SK-N-SH (cell line): ENCODE data around the gene CASP1. TPM values are rescaled to one million over a fixed set of nuclear protein-coding genes. Genes with fewer than 3 reads are reported as not detected.

Source experiments
- CTCF ChIA-PET: fragments of 300-600, 350-600 bp; formaldehyde crosslinking; extraction: SDS; loops from one replicate; lab custom pipeline; 2021; lab: Yijun Ruan, JAX
- POLR2A ChIA-PET: fragments of 350-600 bp; sonication (Branson Sonifier 250); formaldehyde crosslinking; extraction: SDS; loops from one replicate; lab custom pipeline; 2020; ENCODE audit warnings: antibody characterized with exemption, inconsistent platforms; lab: Yijun Ruan, JAX
- DNase-seq: peaks from one replicate; pipeline ENCODE4 v3.0.0; 2012
- H2AFZ ChIP-seq: fragments of 200-600 bp; sonication (generic); 2 replicates; pipeline ENCODE4 v1.8.1; 2016; ENCODE audit warnings: antibody characterized with exemption, mild to moderate bottlenecking, low read depth
- H3F3A ChIP-seq: fragments of 200-600 bp; sonication (generic); replicated peaks from 2 replicates; pipeline ENCODE3; 2016; ENCODE audit warnings: antibody characterized with exemption, mild to moderate bottlenecking; ENCODE audit not compliant: insufficient read depth
- H3K27ac ChIP-seq, 2 experiments: fragments of 200-500 bp in 1 of 2; fragments of 200-600 bp in 1 of 2; sonication (Bioruptor generic) in 1 of 2; sonication (generic), shearing (Covaris generic) in 1 of 2; 2 replicates each; pipeline versions ENCODE4 v1.5.1 to v1.6.1; 2014 to 2016; ENCODE audit warnings: low read depth in 2 of 2, inconsistent platforms in 1 of 2, low read length in 1 of 2, mild to moderate bottlenecking in 1 of 2, mixed read lengths in 1 of 2
- H3K27me3 ChIP-seq: fragments of 200-600 bp; sonication (generic), shearing (Covaris generic); 2 replicates; pipeline ENCODE4 v1.6.1; 2016; ENCODE audit warnings: mixed run types; ENCODE audit not compliant: insufficient read depth
- H3K36me3 ChIP-seq, 2 experiments: fragments of 200-500 bp in 1 of 2; fragments of 200-600 bp in 1 of 2; sonication (Bioruptor generic) in 1 of 2; sonication (generic) in 1 of 2; replicated peaks in 1 of 2; 2 replicates each; pipeline versions ENCODE3 to v1.5.1; 2014 to 2016; ENCODE audit warnings: low read length in 1 of 2, mild to moderate bottlenecking in 1 of 2; ENCODE audit not compliant: insufficient read depth in 2 of 2, control insufficient read depth in 1 of 2
- H3K4me1 ChIP-seq, 2 experiments: fragments of 200-500 bp in 1 of 2; fragments of 200-600 bp in 1 of 2; sonication (Bioruptor generic) in 1 of 2; sonication (generic), shearing (Covaris generic) in 1 of 2; 2 replicates each; pipeline versions ENCODE4 v1.5.1 to v1.6.1; 2014 to 2016; ENCODE audit warnings: low read depth in 1 of 2, low read length in 1 of 2, mixed run types in 1 of 2; ENCODE audit not compliant: insufficient read depth in 2 of 2, control insufficient read depth in 1 of 2
- H3K4me2 ChIP-seq: fragments of 200-600 bp; sonication (generic), shearing (Covaris generic); 2 replicates; pipeline ENCODE4 v1.6.1; 2017; ENCODE audit warnings: mixed run types
- H3K4me3 ChIP-seq, 2 experiments: fragments of 200-500 bp in 1 of 2; fragments of 200-600 bp in 1 of 2; sonication (Bioruptor generic) in 1 of 2; sonication (generic), shearing (Covaris generic) in 1 of 2; 2 replicates each; pipeline versions ENCODE4 v1.5.1 to v1.8.1; 2014 to 2016; ENCODE audit warnings: low read depth in 2 of 2, inconsistent platforms in 1 of 2, low read length in 1 of 2, mild to moderate bottlenecking in 1 of 2, mixed read lengths in 1 of 2, moderate library complexity in 1 of 2
- H3K79me2 ChIP-seq: fragments of 200-600 bp; sonication (generic); 2 replicates; pipeline ENCODE4 v1.8.1; 2017; ENCODE audit warnings: mild to moderate bottlenecking; ENCODE audit not compliant: insufficient read depth
- H3K9ac ChIP-seq: fragments of 200-600 bp; sonication (generic); 2 replicates; pipeline ENCODE4 v1.6.1; 2017; ENCODE audit warnings: mixed run types
- H3K9me2 ChIP-seq: fragments of 200-600 bp; sonication (generic); 2 replicates; pipeline ENCODE4 v1.6.1; 2017; ENCODE audit warnings: mixed run types
- H3K9me3 ChIP-seq: fragments of 200-600 bp; sonication (generic); 2 replicates; pipeline ENCODE4 v1.6.1; 2017; ENCODE audit warnings: mixed run types, mild to moderate bottlenecking, moderate library complexity
- H4K20me1 ChIP-seq: fragments of 200-600 bp; sonication (generic); 2 replicates; pipeline ENCODE4 v1.6.1; 2017; ENCODE audit warnings: mild to moderate bottlenecking, mixed run types; ENCODE audit not compliant: insufficient read depth
- CTCF ChIP-seq: fragments of 200-600 bp; sonication (generic); IDR thresholded peaks from 2 replicates; pipeline ENCODE4 v1.6.1; 2017; ENCODE audit warnings: antibody characterized with exemption, mild to moderate bottlenecking, moderate library complexity
- EZH2phosphoT487 ChIP-seq: fragments of 200-600 bp; sonication (generic); IDR thresholded peaks from 2 replicates; pipeline ENCODE4 v1.6.1; 2017; ENCODE audit warnings: low read depth, mixed run types, mild to moderate bottlenecking, antibody characterized with exemption, moderate library complexity, borderline replicate concordance
- GATA2 ChIP-seq: sonication (generic); formaldehyde crosslinking; IDR thresholded peaks from 2 replicates; pipeline ENCODE4 v1.5.0; 2020; ENCODE audit warnings: mild to moderate bottlenecking, missing genetic modification reagents
- JUND ChIP-seq: IDR thresholded peaks from 2 replicates; pipeline ENCODE4 v1.4.0; 2012
- MEF2A ChIP-seq: IDR thresholded peaks from 2 replicates; pipeline ENCODE4 v1.4.0; 2012; ENCODE audit warnings: low read depth, borderline replicate concordance
- RAD21 ChIP-seq: IDR thresholded peaks from 2 replicates; pipeline ENCODE4 v1.6.1; 2012; ENCODE audit warnings: mild to moderate bottlenecking, low read length
- RFX5 ChIP-seq: IDR thresholded peaks from 2 replicates; pipeline ENCODE4 v1.6.1; 2012; ENCODE audit warnings: mild to moderate bottlenecking, improper control_type of control experiment, low read length
- SMC3 ChIP-seq: IDR thresholded peaks from 2 replicates; pipeline ENCODE4 v1.6.1; 2012; ENCODE audit warnings: low read depth, low read length, improper control_type of control experiment
- TCF12 ChIP-seq: IDR thresholded peaks from 2 replicates; pipeline ENCODE4 v1.4.0; 2012
- WGBS: methylation state at CpG from one replicate; pipeline ENCODE4 v1.1.6; 2017; ENCODE audit warnings: low lambda C conversion rate; 5-methylcytosine and 5-hydroxymethylcytosine counted together
- polyA plus RNA-seq, 3 experiments: library from polyadenylated mRNA; depleted of rRNA; stranded (reverse); fragments of >200 nt; gene quantifications; 2 replicates each; pipeline ENCODE4 v1.2.3, GENCODE V29; 2012
- TF ChIP-seq, protein P1 (sequence below): IDR thresholded peaks from 2 replicates; pipeline ENCODE4 v1.4.0; 2012; ENCODE audit warnings: low read depth, borderline replicate concordance
- TF ChIP-seq, protein P2 (sequence below): fragments of 150-350 bp; IDR thresholded peaks from 2 replicates; pipeline ENCODE4 v1.6.1; 2016; ENCODE audit warnings: mild to moderate bottlenecking, low read depth, low read length

The CASP1 gene
- polyA plus RNA-seq, 1 of the 3 experiments (the other 2 are of a cell fraction) = not detected

GRCh38 chr11:105000797-105001196 is 34.1 kb downstream of the CASP1 start:
- DNase-seq = no peak
- CTCF ChIA-PET = no interaction called here
- peak; percentile 54 for TF ChIP-seq CTCF
- peak; percentile 11; the same call in 1 of the 2 replicates for TF ChIP-seq RAD21
- TF ChIP-seq TCF12 = no peak
- TF ChIP-seq EZH2phosphoT487 = no peak
- TF ChIP-seq GATA2 (CRISPR knock-in tag) = no peak
- TF ChIP-seq, all 33 proteins: peak for 2
- H4K20me1 ChIP-seq = no peaks in the 10 kb centered on the region
- H3F3A ChIP-seq = no peaks in the 10 kb centered on the region
- H2AFZ ChIP-seq = no peak overlapping the region
- no peak overlapping the region for H3K4me3 ChIP-seq
- H3K27ac ChIP-seq = no peak overlapping the region
- no peaks in the 10 kb centered on the region for H3K79me2 ChIP-seq
- no peaks in the 10 kb centered on the region for H3K9me3 ChIP-seq
- 88% methylated on average over 7 of the region's 7 CpGs for WGBS
- H3K9ac ChIP-seq = no peak overlapping the region
- H3K4me2 ChIP-seq = no peak overlapping the region
- no peaks in the 10 kb centered on the region for H3K9me2 ChIP-seq
- POLR2A ChIA-PET = no interaction called here
- H3K36me3 ChIP-seq = no peaks in the 10 kb centered on the region
- H3K27me3 ChIP-seq = no peaks in the 10 kb centered on the region
- H3K4me1 ChIP-seq = peaks cover 0 to 5% of the 10 kb centered on the region in 2 experiments; a peak in 2 of 4 replicates

- H3F3A ChIP-seq = no peaks in the 10 kb centered on the region
- peaks cover 0 to 2% of the 10 kb centered on the region in 2 experiments; a peak in 1 of 4 replicates for H3K4me1 ChIP-seq
- no peak overlapping the region for H3K27ac ChIP-seq
- H3K4me2 ChIP-seq = no peak overlapping the region
- H2AFZ ChIP-seq = no peak overlapping the region
- H3K9me2 ChIP-seq = no peaks in the 10 kb centered on the region
- POLR2A ChIA-PET = no interaction called here
- CTCF ChIA-PET = no interaction called here
- H3K9ac ChIP-seq = no peak overlapping the region
- TF ChIP-seq JUND (no peak), CTCF (peak; percentile 12; the same call in 1 of the 2 replicates)
- TF ChIP-seq, all 33 proteins: peak for 1
- WGBS = 86% methylated on average over 5 of the region's 5 CpGs
- no peaks in the 10 kb centered on the region for H3K9me3 ChIP-seq
- no peak for DNase-seq
- no peaks in the 10 kb centered on the region for H3K79me2 ChIP-seq
- H3K4me3 ChIP-seq = no peak overlapping the region; a peak in 1 of 4 replicates
- no peaks in the 10 kb centered on the region for H3K27me3 ChIP-seq
- H3K36me3 ChIP-seq = no peaks in the 10 kb centered on the region
- H4K20me1 ChIP-seq = no peaks in the 10 kb centered on the region
Observed at GRCh38 chr11:105000167-105000566, 34.8 kb downstream of the CASP1 start.

- H3K4me1 ChIP-seq = peaks cover 0 to 1% of the 10 kb centered on the region in 2 experiments; a peak in 1 of 4 replicates
- H2AFZ ChIP-seq = no peak overlapping the region
- no peaks in the 10 kb centered on the region for H3K9me3 ChIP-seq
- no peaks in the 10 kb centered on the region for H3K27me3 ChIP-seq
- no peak overlapping the region for H3K4me2 ChIP-seq
- H3K79me2 ChIP-seq = no peaks in the 10 kb centered on the region
- no peak for DNase-seq
- H3K4me3 ChIP-seq = no peak overlapping the region
- ChIA-PET POLR2A (no interaction called here), CTCF (no interaction called here)
- no peak overlapping the region for H3K9ac ChIP-seq
- no peaks in the 10 kb centered on the region for H3K36me3 ChIP-seq
- H4K20me1 ChIP-seq = no peaks in the 10 kb centered on the region
- WGBS = 44% methylated on average over 1 of the region's 1 CpG
- no peaks in the 10 kb centered on the region for H3K9me2 ChIP-seq
- no peak overlapping the region for H3K27ac ChIP-seq
- no peaks in the 10 kb centered on the region for H3F3A ChIP-seq
- TF ChIP-seq, protein P1, sequence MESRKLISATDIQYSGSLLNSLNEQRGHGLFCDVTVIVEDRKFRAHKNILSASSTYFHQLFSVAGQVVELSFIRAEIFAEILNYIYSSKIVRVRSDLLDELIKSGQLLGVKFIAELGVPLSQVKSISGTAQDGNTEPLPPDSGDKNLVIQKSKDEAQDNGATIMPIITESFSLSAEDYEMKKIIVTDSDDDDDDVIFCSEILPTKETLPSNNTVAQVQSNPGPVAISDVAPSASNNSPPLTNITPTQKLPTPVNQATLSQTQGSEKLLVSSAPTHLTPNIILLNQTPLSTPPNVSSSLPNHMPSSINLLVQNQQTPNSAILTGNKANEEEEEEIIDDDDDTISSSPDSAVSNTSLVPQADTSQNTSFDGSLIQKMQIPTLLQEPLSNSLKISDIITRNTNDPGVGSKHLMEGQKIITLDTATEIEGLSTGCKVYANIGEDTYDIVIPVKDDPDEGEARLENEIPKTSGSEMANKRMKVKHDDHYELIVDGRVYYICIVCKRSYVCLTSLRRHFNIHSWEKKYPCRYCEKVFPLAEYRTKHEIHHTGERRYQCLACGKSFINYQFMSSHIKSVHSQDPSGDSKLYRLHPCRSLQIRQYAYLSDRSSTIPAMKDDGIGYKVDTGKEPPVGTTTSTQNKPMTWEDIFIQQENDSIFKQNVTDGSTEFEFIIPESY = no peak
- TF ChIP-seq MEF2A (no peak), GATA2 (CRISPR knock-in tag) (no peak), CTCF (no peak), SMC3 (no peak), RFX5 (no peak)
- TF ChIP-seq, protein P2, sequence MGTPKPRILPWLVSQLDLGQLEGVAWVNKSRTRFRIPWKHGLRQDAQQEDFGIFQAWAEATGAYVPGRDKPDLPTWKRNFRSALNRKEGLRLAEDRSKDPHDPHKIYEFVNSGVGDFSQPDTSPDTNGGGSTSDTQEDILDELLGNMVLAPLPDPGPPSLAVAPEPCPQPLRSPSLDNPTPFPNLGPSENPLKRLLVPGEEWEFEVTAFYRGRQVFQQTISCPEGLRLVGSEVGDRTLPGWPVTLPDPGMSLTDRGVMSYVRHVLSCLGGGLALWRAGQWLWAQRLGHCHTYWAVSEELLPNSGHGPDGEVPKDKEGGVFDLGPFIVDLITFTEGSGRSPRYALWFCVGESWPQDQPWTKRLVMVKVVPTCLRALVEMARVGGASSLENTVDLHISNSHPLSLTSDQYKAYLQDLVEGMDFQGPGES = no peak
Observed at GRCh38 chr11:104999721-105000120, 35.2 kb downstream of the CASP1 start.
